ENCODE results near the gene TTLL12. TPM values are rescaled to one million over a fixed set of nuclear protein-coding genes. Genes with fewer than 3 reads are reported as not detected.

TTLL12 gene
- 10 to 100 TPM; 41.3 to 43.0 TPM for total RNA-seq

GRCh38 chr22:43186272-43187170, at the start of gene TTLL12:
Gene TTLL12 (minus strand): TSS chr22:43187134. CDS start chr22:43187069, 65 bp downstream.
- H3K27me3 Mint-ChIP-seq: peaks cover 2% of the 10 kb centered on the region
- CTCF ChIA-PET: interaction anchor here (1.0 to 1.9 kb wide), 12 partner anchors 8 to 193 kb away, joined by 3 to 9 read pairs (median 4); partner anchors contain the start of gene MCAT
- H3K9me3 Mint-ChIP-seq: no peaks in the 10 kb centered on the region
- peaks cover 10% of the 10 kb centered on the region for H3K36me3 Mint-ChIP-seq (ENCODE audit: low read depth)
- peaks cover 37% of the 10 kb centered on the region for H3K4me1 Mint-ChIP-seq
- peak within 1 kb of the TSS; percentile 92 for H3K27ac Mint-ChIP-seq
- H3K4me3 Mint-ChIP-seq: peak within 1 kb of the TSS; percentile 80
- peak; percentile 62 for DNase-seq
- POLR2A ChIA-PET: interaction anchor here (0.6 to 4.5 kb wide), 18 partner anchors 11 to 1977 kb away, joined by 3 to 29 read pairs (median 4); partner anchors contain the start of genes BIK, MCAT, NUP50 and PARVG

GRCh38 chr22:43235445-43236409, 48.8 kb upstream of the TTLL12 start:
- Mint-ChIP-seq H3K27ac (no peak overlapping the region), H3K27me3 (peaks cover 3% of the 10 kb centered on the region), H3K4me1 (peaks cover 4% of the 10 kb centered on the region), H3K4me3 (no peak overlapping the region), H3K36me3 (ENCODE audit: low read depth) (no peaks in the 10 kb centered on the region), H3K9me3 (no peaks in the 10 kb centered on the region)
- ChIA-PET POLR2A (no interaction called here), CTCF (interaction anchor here (0.9 kb wide), 1 partner anchor 110 kb away, joined by 3 read pairs; no protein-coding TSS in a partner anchor)
- DNase-seq: no peak

- Mint-ChIP-seq H3K27me3 (peaks cover 3% of the 10 kb centered on the region), H3K4me3 (no peak overlapping the region), H3K4me1 (peaks cover 4% of the 10 kb centered on the region), H3K9me3 (no peaks in the 10 kb centered on the region), H3K27ac (no peak overlapping the region), H3K36me3 (ENCODE audit: low read depth) (no peaks in the 10 kb centered on the region)
- no peak for DNase-seq
- ChIA-PET CTCF (interaction anchor here (0.7 to 0.9 kb wide), 2 partner anchors 112 kb away, joined by 3 read pairs; no protein-coding TSS in a partner anchor), POLR2A (no interaction called here)
Observed at GRCh38 chr22:43234264-43234988, 47.5 kb upstream of the TTLL12 start.

GRCh38 chr22:43233529-43233928, 46.6 kb upstream of the TTLL12 start:
- Mint-ChIP-seq H3K4me1 (peaks cover 4% of the 10 kb centered on the region), H3K27me3 (peaks cover 3% of the 10 kb centered on the region), H3K36me3 (ENCODE audit: low read depth) (no peaks in the 10 kb centered on the region), H3K9me3 (no peaks in the 10 kb centered on the region), H3K4me3 (no peak overlapping the region), H3K27ac (no peak overlapping the region)
- DNase-seq: no peak
- ChIA-PET POLR2A (interaction anchor here (1.4 kb wide), 1 partner anchor 30 kb away, joined by 3 read pairs; no protein-coding TSS in a partner anchor), CTCF (interaction anchor here (6.4 kb wide), 1 partner anchor 112 kb away, joined by 99 read pairs; no protein-coding TSS in a partner anchor)

- Mint-ChIP-seq H3K27ac (no peak overlapping the region), H3K4me1 (peaks cover 4% of the 10 kb centered on the region), H3K4me3 (no peak overlapping the region), H3K9me3 (no peaks in the 10 kb centered on the region), H3K36me3 (ENCODE audit: low read depth) (no peaks in the 10 kb centered on the region), H3K27me3 (peaks cover 3% of the 10 kb centered on the region)
- CTCF ChIA-PET: interaction anchor here (0.8 to 6.4 kb wide), 8 partner anchors 7 to 155 kb away, joined by 3 to 99 read pairs (median 6); no protein-coding TSS in a partner anchor
- DNase-seq: no peak
- POLR2A ChIA-PET: interaction anchor here (1.4 kb wide), 1 partner anchor 31 kb away, joined by 3 read pairs; no protein-coding TSS in a partner anchor
Observed at GRCh38 chr22:43232445-43232844, 45.5 kb upstream of the TTLL12 start.

- no peaks in the 10 kb centered on the region for H3K9me3 Mint-ChIP-seq
- H3K4me1 Mint-ChIP-seq: peaks cover 4% of the 10 kb centered on the region
- ChIA-PET CTCF (interaction anchor here (0.6 to 6.4 kb wide), 24 partner anchors 8 to 1977 kb away, joined by 3 to 99 read pairs (median 4); no protein-coding TSS in a partner anchor), POLR2A (interaction anchor here (0.5 to 1.0 kb wide), 2 partner anchors 58 to 113 kb away, joined by 3 read pairs; no protein-coding TSS in a partner anchor)
- H3K27ac Mint-ChIP-seq: no peak overlapping the region
- peaks cover 3% of the 10 kb centered on the region for H3K27me3 Mint-ChIP-seq
- H3K4me3 Mint-ChIP-seq: no peak overlapping the region
- H3K36me3 Mint-ChIP-seq (ENCODE audit: low read depth): no peaks in the 10 kb centered on the region
- DNase-seq: no peak
Observed at GRCh38 chr22:43231724-43232034, 44.7 kb upstream of the TTLL12 start.

GRCh38 chr22:43230971-43231723, 44.2 kb upstream of the TTLL12 start:
- CTCF ChIA-PET: interaction anchor here (0.6 to 6.4 kb wide), 24 partner anchors 8 to 1977 kb away, joined by 3 to 99 read pairs (median 4); no protein-coding TSS in a partner anchor
- H3K27ac Mint-ChIP-seq: no peak overlapping the region
- H3K4me1 Mint-ChIP-seq: peaks cover 4% of the 10 kb centered on the region
- no peaks in the 10 kb centered on the region for H3K36me3 Mint-ChIP-seq (ENCODE audit: low read depth)
- no peaks in the 10 kb centered on the region for H3K9me3 Mint-ChIP-seq
- H3K27me3 Mint-ChIP-seq: peaks cover 3% of the 10 kb centered on the region
- DNase-seq: peak; percentile 73
- POLR2A ChIA-PET: interaction anchor here (0.5 to 1.0 kb wide), 2 partner anchors 59 to 113 kb away, joined by 3 read pairs; no protein-coding TSS in a partner anchor
- H3K4me3 Mint-ChIP-seq: no peak overlapping the region

GRCh38 chr22:43230571-43230970, 43.6 kb upstream of the TTLL12 start:
- ChIA-PET CTCF (interaction anchor here (1.4 to 6.4 kb wide), 4 partner anchors 47 to 155 kb away, joined by 3 to 99 read pairs (median 11); no protein-coding TSS in a partner anchor), POLR2A (no interaction called here)
- Mint-ChIP-seq H3K36me3 (ENCODE audit: low read depth) (no peaks in the 10 kb centered on the region), H3K4me1 (peaks cover 4% of the 10 kb centered on the region), H3K4me3 (no peak overlapping the region), H3K27ac (no peak overlapping the region), H3K27me3 (peaks cover 6% of the 10 kb centered on the region), H3K9me3 (no peaks in the 10 kb centered on the region)
- no peak for DNase-seq

GRCh38 chr22:43228863-43229262, 41.9 kb upstream of the TTLL12 start:
- ChIA-PET POLR2A (no interaction called here), CTCF (interaction anchor here (1.1 to 6.4 kb wide), 4 partner anchors 41 to 157 kb away, joined by 3 to 99 read pairs (median 6); partner anchors contain the start of gene TTLL12)
- no peaks in the 10 kb centered on the region for H3K9me3 Mint-ChIP-seq
- no peak overlapping the region for H3K4me3 Mint-ChIP-seq
- peaks cover 6% of the 10 kb centered on the region for H3K27me3 Mint-ChIP-seq
- H3K36me3 Mint-ChIP-seq (ENCODE audit: low read depth): no peaks in the 10 kb centered on the region
- no peak overlapping the region for H3K27ac Mint-ChIP-seq
- no peak for DNase-seq
- H3K4me1 Mint-ChIP-seq: peaks cover 4% of the 10 kb centered on the region

GRCh38 chr22:43228330-43228729, 41.4 kb upstream of the TTLL12 start:
- H3K36me3 Mint-ChIP-seq (ENCODE audit: low read depth): no peaks in the 10 kb centered on the region
- H3K4me1 Mint-ChIP-seq: peaks cover 4% of the 10 kb centered on the region
- CTCF ChIA-PET: interaction anchor here (2.6 to 6.4 kb wide), 2 partner anchors 41 to 118 kb away, joined by 5 to 99 read pairs; partner anchors contain the start of gene TTLL12
- H3K27ac Mint-ChIP-seq: no peak overlapping the region
- peak; percentile 37 for DNase-seq
- no peaks in the 10 kb centered on the region for H3K9me3 Mint-ChIP-seq
- no peak overlapping the region for H3K4me3 Mint-ChIP-seq
- POLR2A ChIA-PET: no interaction called here
- H3K27me3 Mint-ChIP-seq: peaks cover 6% of the 10 kb centered on the region

- CTCF ChIA-PET: interaction anchor here (1.8 to 6.4 kb wide), 3 partner anchors 40 to 119 kb away, joined by 5 to 99 read pairs (median 7); partner anchors contain the start of gene TTLL12
- H3K9me3 Mint-ChIP-seq: no peaks in the 10 kb centered on the region
- peaks cover 6% of the 10 kb centered on the region for H3K27me3 Mint-ChIP-seq
- H3K4me1 Mint-ChIP-seq: peaks cover 4% of the 10 kb centered on the region
- DNase-seq: no peak
- H3K4me3 Mint-ChIP-seq: no peak overlapping the region
- no peak overlapping the region for H3K27ac Mint-ChIP-seq
- H3K36me3 Mint-ChIP-seq (ENCODE audit: low read depth): no peaks in the 10 kb centered on the region
- POLR2A ChIA-PET: no interaction called here
Observed at GRCh38 chr22:43227239-43227630, 40.3 kb upstream of the TTLL12 start.

All from activated CD4-positive, alpha-beta memory T cell treated with anti-CD3 and anti-CD28 coated beads, Interleukin-2, amount 10 ng/mL, durations not matched to agents 7 days and 5 days (primary cell).